Measurements from ENCODE around the gene SMARCAL1. TPM values are rescaled to one million over a fixed set of nuclear protein-coding genes. Genes with fewer than 3 reads are reported as not detected.

The SMARCAL1 gene
- polyA plus RNA-seq, 1 donor from 2014 or later = 7.5 TPM

- Histone ChIP-seq H2AFZ (ENCODE audit: low read depth, low read length) (no peak overlapping the region), H3K4me2 (ENCODE audit: low read length) (no peak overlapping the region), H3K9me2 (ENCODE audit: insufficient read depth, low read length) (no peaks in the 10 kb centered on the region), H3K9ac (ENCODE audit: low read length) (no peak overlapping the region), H3K27ac (ENCODE audit: low read length) (no peak overlapping the region), H4K20me1 (ENCODE audit: insufficient read depth) (no peaks in the 10 kb centered on the region), H3K79me2 (replicated peaks; ENCODE audit: insufficient read depth, low read length) (no peaks in the 10 kb centered on the region), H3K27me3 (ENCODE audit: insufficient read depth, low read depth, low read length) (no peaks in the 10 kb centered on the region), H3K9me3 (ENCODE audit: low read length) (no peaks in the 10 kb centered on the region), H3F3A (ENCODE audit: insufficient read depth, low read length, poor library complexity, severe bottlenecking) (no peaks in the 10 kb centered on the region), H3K4me3 (ENCODE audit: low read length) (no peak overlapping the region), H3K36me3 (ENCODE audit: insufficient read depth, low read length) (no peaks in the 10 kb centered on the region)
- no peak for TF ChIP-seq EP300 (conservative IDR thresholded peaks at IDR 0.05; ENCODE audit: poor library complexity, severe bottlenecking)
- TF ChIP-seq EZH2 (IDR thresholded peaks at IDR 0.05; ENCODE audit: borderline replicate concordance, insufficient read depth, low read length, poor library complexity, severe bottlenecking) = no peak
- no peak for TF ChIP-seq TAF1 (IDR thresholded peaks at IDR 0.05; ENCODE audit: low read depth)
- TF ChIP-seq POLR2AphosphoS5 (IDR thresholded peaks at IDR 0.05) = no peak
- no peak for TF ChIP-seq SMC3 (conservative IDR thresholded peaks at IDR 0.05; ENCODE audit: poor library complexity)
- no peak for TF ChIP-seq CTCF (IDR thresholded peaks at IDR 0.05; ENCODE audit: poor library complexity, severe bottlenecking)
- TF ChIP-seq REST (IDR thresholded peaks at IDR 0.05; ENCODE audit: borderline replicate concordance) = no peak
- no peak for TF ChIP-seq MXI1 (conservative IDR thresholded peaks at IDR 0.05; ENCODE audit: poor library complexity, severe bottlenecking)
- TF ChIP-seq RAD21 (conservative IDR thresholded peaks at IDR 0.05) = no peak
These were observed 20.2 kb upstream of the SMARCAL1 start for GRCh38 chr2:216392018-216392562.

- Histone ChIP-seq H3K36me3 (ENCODE audit: insufficient read depth, low read length) (no peaks in the 10 kb centered on the region), H2AFZ (ENCODE audit: low read depth, low read length) (no peak overlapping the region), H3K9me3 (ENCODE audit: low read length) (no peaks in the 10 kb centered on the region), H3K4me2 (ENCODE audit: low read length) (no peak overlapping the region), H3K4me3 (ENCODE audit: low read length) (no peak overlapping the region), H3F3A (ENCODE audit: insufficient read depth, low read length, poor library complexity, severe bottlenecking) (no peaks in the 10 kb centered on the region), H3K27ac (ENCODE audit: low read length) (no peak overlapping the region), H3K79me2 (replicated peaks; ENCODE audit: insufficient read depth, low read length) (no peaks in the 10 kb centered on the region), H4K20me1 (ENCODE audit: insufficient read depth) (no peaks in the 10 kb centered on the region), H3K9ac (ENCODE audit: low read length) (no peak overlapping the region), H3K9me2 (ENCODE audit: insufficient read depth, low read length) (no peaks in the 10 kb centered on the region), H3K27me3 (ENCODE audit: insufficient read depth, low read depth, low read length) (no peaks in the 10 kb centered on the region)
- TF ChIP-seq TAF1 (IDR thresholded peaks at IDR 0.05; ENCODE audit: low read depth) = no peak
- no peak for TF ChIP-seq EZH2 (IDR thresholded peaks at IDR 0.05; ENCODE audit: borderline replicate concordance, insufficient read depth, low read length, poor library complexity, severe bottlenecking)
- no peak for TF ChIP-seq RAD21 (conservative IDR thresholded peaks at IDR 0.05)
- no peak for TF ChIP-seq SMC3 (conservative IDR thresholded peaks at IDR 0.05; ENCODE audit: poor library complexity)
- TF ChIP-seq POLR2AphosphoS5 (IDR thresholded peaks at IDR 0.05) = no peak
- TF ChIP-seq REST (IDR thresholded peaks at IDR 0.05; ENCODE audit: borderline replicate concordance) = no peak
- TF ChIP-seq CTCF (IDR thresholded peaks at IDR 0.05; ENCODE audit: poor library complexity, severe bottlenecking) = no peak
- TF ChIP-seq MXI1 (conservative IDR thresholded peaks at IDR 0.05; ENCODE audit: poor library complexity, severe bottlenecking) = no peak
- no peak for TF ChIP-seq EP300 (conservative IDR thresholded peaks at IDR 0.05; ENCODE audit: poor library complexity, severe bottlenecking)
These were observed 19.1 kb upstream of the SMARCAL1 start for GRCh38 chr2:216392945-216393840.

Data from neural cell (in vitro differentiated cells).